GM10248 (cell line): ENCODE results near the gene ST3GAL3.

Experiments used
- CTCF ChIA-PET: fragments of 300-600 bp; sonication (Branson Sonifier 250); formaldehyde crosslinking; extraction: SDS; loops from one replicate; lab custom pipeline; 2021; ENCODE audit warnings: antibody characterized with exemption; lab: Yijun Ruan, JAX
- POLR2A ChIA-PET: fragments of 350-650 bp; sonication (Branson Sonifier 250); formaldehyde crosslinking; extraction: SDS; loops from one replicate; lab custom pipeline; 2020; ENCODE audit warnings: antibody characterized with exemption; lab: Yijun Ruan, JAX
- DNase-seq: peaks from one replicate; pipeline ENCODE4 v3.0.0; 2012; ENCODE audit errors: extremely low spot score
- CTCF ChIP-seq: IDR thresholded peaks from 2 replicates; pipeline ENCODE4 v1.5.1; 2012; ENCODE audit warnings: mild to moderate bottlenecking, low read depth; ENCODE audit errors: extremely low read depth, missing control alignments, control extremely low read depth

ST3GAL3 gene

GRCh38 chr1:43791243-43791642, 83.9 kb downstream of the ST3GAL3 start:
- CTCF ChIA-PET: no interaction called here
- TF ChIP-seq CTCF: no peak
- POLR2A ChIA-PET: no interaction called here
- no peak for DNase-seq

GRCh38 chr1:43796111-43796581, 88.8 kb downstream of the ST3GAL3 start:
- no peak for DNase-seq

GRCh38 chr1:43797891-43798290, 90.6 kb downstream of the ST3GAL3 start:
- no peak for TF ChIP-seq CTCF
- ChIA-PET POLR2A (no interaction called here), CTCF (no interaction called here)
- no peak for DNase-seq

More at GRCh38 chr1:43796111-43796581, 88.8 kb downstream of the ST3GAL3 start:
- no peak for TF ChIP-seq CTCF
- POLR2A ChIA-PET: no interaction called here
- CTCF ChIA-PET: interaction anchor here (1.2 to 2.2 kb wide), 4 partner anchors 9 to 139 kb away, joined by 4 to 8 read pairs (median 6); partner anchors contain the start of gene ARTN

- no peak for TF ChIP-seq CTCF
- DNase-seq: no peak
- CTCF ChIA-PET: interaction anchor here (1.5 to 1.9 kb wide), 4 partner anchors 11 to 37 kb away, joined by 4 to 5 read pairs (median 4); no protein-coding TSS in a partner anchor
- POLR2A ChIA-PET: no interaction called here
These were observed 92.6 kb downstream of the ST3GAL3 start for GRCh38 chr1:43799656-43800635.

- CTCF ChIA-PET: interaction anchor here (1.5 to 1.9 kb wide), 4 partner anchors 12 to 38 kb away, joined by 4 to 5 read pairs (median 4); no protein-coding TSS in a partner anchor
- no peak for TF ChIP-seq CTCF
- no peak for DNase-seq
- POLR2A ChIA-PET: no interaction called here
These were observed 93.4 kb downstream of the ST3GAL3 start for GRCh38 chr1:43800771-43801170.

- DNase-seq: no peak
- TF ChIP-seq CTCF: no peak
- ChIA-PET CTCF (interaction anchor here (1.5 to 1.9 kb wide), 2 partner anchors 18 to 31 kb away, joined by 4 to 5 read pairs; no protein-coding TSS in a partner anchor), POLR2A (no interaction called here)
These were observed 93.9 kb downstream of the ST3GAL3 start for GRCh38 chr1:43801203-43801602.
